Measurements from ENCODE around the gene OBP2A.
"Not testable (repeated sequence)": the region's sequence is repeated elsewhere in the genome, so short reads cannot be mapped to it uniquely, and the experiment has no call there.

OBP2A gene

DNA sequence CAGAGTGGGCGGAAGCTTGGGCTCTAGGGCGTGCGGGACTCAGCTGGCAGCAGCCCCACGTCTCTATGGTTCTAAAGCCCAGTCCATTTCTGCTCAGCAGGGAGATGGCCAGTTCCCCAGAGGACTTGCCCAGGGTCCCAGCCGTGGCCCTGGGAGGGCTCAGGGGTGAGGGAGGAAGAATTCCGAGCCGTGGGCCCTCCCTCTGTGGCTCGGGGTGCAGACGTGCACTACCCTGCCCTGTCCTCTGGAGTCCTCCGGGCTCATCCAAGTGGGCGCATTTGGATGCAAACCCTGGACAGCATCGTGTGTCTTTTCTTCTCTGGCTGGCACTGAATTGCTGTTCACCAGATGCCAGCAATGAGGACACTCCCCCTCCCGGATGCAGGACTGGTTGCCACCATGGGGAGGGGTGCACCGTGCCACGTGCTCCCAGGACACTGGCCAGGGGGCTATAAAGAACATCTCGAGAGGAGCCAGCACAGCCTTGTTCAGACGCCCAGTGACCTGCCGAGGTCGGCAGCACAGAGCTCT lies at the start of gene OBP2A:
Gene OBP2A (plus strand): TSS at position 481 of the 531 bp plus-strand sequence. CDS start 55 bp downstream, outside the sequence.
- not testable (repeated sequence) for DNase-seq (ENCODE audit: low read depth)

- no peak for DNase-seq (ENCODE audit: low read depth)
Observed at GRCh38 chr9:135498381-135499126, 47.4 kb upstream of the OBP2A start.

DNA sequence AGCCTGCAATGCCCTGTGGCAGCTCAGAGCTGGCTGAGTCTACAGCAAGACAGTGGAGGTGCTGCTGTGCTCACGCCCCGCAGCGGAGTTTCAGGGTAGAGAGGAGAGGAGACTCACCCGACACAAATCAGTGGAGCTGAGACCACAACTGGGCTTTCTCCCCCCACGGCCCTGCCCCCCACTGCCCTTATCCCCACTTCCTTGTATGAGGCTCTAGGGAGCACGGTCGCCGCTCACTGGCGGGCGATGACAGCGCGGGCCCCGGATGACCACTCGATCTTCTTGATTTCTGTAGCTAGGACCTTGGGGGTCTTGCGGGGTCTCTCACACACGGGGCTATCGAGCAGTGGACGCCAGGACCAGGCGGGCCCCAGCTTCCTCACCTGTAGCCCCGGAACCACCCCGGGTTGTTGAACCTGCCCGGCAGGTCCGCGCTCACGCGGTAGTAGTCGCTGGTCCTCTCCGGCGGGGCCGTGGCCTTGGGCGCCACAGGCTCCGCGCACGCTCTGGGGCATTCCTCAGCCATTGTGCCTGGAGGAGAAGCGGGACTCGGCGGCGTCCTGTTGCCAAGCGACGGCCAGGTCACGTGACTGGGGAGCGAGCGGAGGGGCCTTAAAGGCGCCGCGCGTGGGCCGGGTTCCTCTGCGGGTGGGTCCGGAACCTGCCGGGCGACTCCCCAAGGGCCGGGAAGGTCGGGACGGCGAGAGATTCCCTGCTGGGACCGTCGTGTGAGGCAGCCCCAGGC lies 46.4 kb upstream of the OBP2A start:
- peak; percentile 81 for DNase-seq (ENCODE audit: low read depth)

DNA sequence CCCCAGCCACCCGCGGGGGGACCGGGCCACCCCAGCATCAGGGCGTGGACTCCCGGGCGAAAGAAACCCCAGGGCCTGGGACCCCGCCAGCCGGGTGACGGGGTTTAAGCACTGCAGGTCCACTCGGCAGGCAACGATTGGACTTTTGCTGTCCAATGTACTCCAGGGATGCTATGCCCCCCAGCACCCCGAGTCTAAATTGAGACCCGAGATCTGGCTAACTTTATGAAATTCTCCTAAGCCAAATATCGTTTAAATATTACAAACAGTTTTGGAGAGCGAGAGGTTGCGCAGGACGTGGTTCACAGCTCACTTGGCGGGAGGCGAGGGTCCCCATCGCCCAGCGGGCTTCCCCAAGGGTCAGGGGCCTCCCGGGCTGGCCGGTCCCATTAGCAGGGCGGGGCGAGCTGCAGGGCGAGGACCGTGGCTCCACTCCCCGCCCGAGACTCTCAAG lies 45.8 kb upstream of the OBP2A start:
- no peak for DNase-seq (ENCODE audit: low read depth)

DNA sequence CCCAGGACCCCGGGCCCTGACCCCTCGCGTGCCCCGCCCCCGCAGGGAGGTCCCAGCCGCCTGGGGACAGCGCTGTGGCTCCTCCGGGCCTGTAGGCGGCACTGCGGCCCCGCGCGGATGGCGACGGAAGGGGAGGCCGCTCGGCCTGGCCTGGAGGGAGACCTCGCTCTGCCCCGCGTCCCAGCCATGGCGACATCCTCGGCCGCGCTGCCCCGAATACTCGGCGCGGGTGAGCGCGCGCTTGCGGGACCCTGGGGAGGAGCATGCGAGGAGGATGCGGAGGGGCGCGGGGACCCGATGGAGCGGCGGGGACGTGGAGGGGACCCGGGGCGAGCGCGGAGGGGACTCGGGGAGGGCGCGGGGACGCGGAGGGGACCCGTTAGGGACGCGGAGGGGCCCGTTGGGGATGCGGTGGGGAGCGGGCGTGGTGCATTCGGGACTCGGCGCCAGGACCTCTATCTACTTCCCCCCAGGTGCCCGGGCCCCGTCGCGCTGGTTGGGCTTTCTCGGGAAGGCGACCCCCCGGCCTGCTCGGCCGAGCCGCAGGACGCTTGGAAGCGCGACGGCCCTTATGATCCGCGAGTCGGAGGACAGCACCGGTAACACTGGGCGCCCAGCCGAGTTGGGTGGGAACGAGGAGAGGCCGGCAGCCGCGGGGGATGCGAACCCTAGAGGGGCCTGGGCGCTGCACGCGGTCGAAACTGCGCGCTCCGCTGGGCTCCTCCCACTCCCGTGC lies 45.2 kb upstream of the OBP2A start, which contains the start of gene MRPS2:
Gene MRPS2 (plus strand): TSS at position 158 of the 736 bp plus-strand sequence. CDS start 29 bp downstream, at position 187.
- DNase-seq (ENCODE audit: low read depth), result peak; percentile 80

GRCh38 chr9:135501261-135502167 lies 44.4 kb upstream of the OBP2A start:
- no peak for DNase-seq (ENCODE audit: low read depth)

DNA sequence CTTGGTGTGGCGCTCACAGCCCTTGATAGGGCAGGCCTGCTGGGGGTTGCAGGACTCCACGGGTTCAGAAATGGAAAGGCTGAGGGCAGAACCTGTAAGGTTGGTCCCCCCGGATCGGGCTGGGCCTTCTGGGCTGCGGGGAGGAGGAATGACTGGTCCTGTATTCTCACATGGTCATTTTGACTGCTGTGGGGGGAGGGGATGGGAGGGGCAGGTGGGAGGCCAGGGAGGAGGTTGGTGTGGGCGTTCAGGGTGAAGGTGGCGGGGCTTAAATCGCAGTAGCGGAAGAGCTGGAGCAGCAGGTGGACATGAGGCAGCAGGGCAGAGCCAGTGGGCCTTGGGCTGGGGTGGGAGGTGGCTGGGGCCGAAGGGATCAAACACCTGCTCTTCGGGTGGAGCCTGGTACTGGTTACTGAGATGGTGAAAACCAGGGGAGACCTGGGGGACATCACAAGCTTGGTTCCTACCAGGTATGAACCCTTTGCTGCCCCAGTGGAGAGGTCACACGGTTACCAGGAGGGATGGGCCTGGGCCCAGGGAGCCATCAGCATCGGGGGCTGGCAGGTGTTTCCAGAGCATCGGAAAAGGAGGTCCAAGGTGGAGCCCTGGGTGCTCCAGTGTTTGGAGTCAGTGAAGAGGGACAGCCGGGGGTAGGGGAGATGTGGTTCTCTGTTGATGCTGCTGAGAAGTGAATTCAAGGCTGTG lies 43.6 kb upstream of the OBP2A start:
- no peak for DNase-seq (ENCODE audit: low read depth)

- no peak for DNase-seq (ENCODE audit: low read depth)
Observed at GRCh38 chr9:135502873-135503321, 43.0 kb upstream of the OBP2A start.

GRCh38 chr9:135503371-135504261 lies 42.3 kb upstream of the OBP2A start:
- DNase-seq (ENCODE audit: low read depth), result no peak

GRCh38 chr9:135504262-135505243 lies 41.4 kb upstream of the OBP2A start:
- peak; percentile 45 for DNase-seq (ENCODE audit: low read depth)

- no peak for DNase-seq (ENCODE audit: low read depth)
Observed at GRCh38 chr9:135505406-135506187, 40.3 kb upstream of the OBP2A start.

DNA sequence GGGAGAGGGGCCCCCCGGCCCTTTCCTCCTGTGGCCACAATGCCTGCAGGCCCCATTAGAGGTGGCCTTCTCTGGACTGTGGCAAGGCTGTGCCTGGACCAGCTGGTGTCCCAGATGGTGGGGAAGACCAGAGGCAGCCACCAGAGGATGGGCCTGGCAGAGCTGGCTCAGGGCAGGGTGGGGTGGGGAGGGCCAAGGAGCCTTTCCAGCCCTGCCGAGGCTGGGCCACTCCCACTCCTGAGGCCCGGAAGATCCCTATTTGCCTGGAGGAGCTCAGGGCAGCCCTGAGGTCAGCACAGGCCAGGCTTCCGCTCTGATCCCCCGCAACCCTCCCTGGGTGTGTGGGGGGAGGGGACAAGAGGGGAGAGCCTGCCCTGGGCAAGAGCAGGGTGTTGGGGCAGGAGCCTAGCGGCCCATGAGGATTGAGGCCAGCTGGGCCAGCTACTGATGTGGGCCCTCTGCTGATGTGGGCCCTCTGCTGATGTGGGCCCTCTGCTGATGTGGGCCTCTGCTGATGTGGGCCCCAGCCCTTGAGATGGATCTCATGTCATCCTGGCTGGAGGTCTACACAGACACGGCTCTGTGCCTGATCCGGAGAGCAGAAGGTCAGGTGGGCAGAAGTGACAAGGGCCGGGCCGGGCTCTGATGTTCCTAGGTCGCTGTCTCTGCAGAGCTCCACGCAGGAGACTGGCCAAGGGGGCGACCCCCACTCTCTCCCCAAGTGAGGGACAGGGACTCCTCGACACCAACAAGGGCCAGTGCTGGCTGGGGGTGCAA lies 39.4 kb upstream of the OBP2A start:
- no peak for DNase-seq (ENCODE audit: low read depth)

DNA sequence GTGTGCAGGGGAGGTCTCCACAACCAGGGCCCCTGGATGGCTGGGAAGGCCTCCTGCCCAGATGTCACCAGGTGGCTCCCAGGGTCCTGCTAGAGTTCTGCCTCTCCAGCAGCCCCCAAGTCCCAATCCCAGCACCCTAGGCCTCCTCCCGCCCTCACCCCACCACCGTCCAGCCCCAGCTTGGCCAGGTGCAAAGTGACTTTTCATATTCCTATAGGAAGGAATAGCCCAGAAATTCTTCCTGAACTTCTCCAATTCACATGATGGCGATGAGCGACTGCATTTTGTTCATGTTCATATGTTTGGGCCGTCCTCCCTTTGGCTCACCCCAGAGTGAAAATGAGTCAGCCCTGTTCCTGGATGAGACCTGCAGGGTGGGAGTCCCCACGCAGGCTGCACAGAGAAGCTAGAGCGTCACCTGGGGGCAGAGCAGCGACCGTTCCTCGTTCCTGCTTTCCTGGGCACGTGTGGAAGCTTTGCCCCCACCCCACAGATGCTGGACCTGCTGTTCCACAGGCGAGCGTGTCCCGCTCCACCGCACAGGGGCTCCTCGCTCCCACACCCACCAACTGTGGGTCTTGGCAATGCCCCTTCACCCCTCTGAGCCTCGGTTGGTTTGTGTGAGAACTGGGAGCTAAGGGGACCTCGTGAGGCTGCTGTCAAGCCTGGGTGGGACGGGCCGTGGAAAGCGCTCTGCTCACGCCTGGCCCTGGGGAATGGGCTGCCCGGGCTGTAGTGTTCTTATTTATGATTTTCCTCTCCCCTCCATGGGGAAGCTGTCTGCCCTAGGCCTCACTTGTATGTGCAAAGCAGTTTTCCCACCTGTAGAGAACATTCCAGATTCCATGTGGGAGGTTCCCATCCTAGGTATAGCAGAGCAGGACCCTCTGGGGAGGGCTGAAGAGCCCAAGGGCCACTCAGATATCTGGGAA lies 38.6 kb upstream of the OBP2A start:
- no peak for DNase-seq (ENCODE audit: low read depth)

GRCh38 chr9:135508211-135508820 lies 37.6 kb upstream of the OBP2A start:
- DNase-seq (ENCODE audit: low read depth), result no peak

DNA sequence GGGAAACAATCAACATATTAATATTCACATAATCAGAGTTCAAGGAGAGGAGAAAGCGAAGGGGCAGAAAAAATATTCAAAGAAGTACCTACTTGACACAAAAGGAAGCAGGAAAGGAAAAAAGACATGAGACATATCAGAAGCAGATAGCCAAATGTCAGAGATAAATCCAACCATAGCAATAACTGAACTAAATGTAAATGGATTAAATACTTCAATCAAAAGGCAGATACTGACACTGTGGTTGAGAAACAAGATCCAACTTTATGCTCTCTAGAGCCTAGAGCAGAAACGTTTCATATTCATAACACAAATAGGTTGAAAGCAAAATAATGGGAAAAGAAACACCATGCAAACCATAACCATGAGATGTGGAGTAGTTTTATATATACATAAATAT lies 36.5 kb upstream of the OBP2A start:
- no peak for DNase-seq (ENCODE audit: low read depth)

Data from activated T-cell treated with anti-CD3 and anti-CD28 coated beads for 24 hours (primary cell).